HL-60/S4 (cell line): ENCODE results near the gene RTL10.

Source experiments
- in situ Hi-C: fragments of 300-500 bp; cut with MboI; formaldehyde crosslinking; loops from 2 replicates; pipeline ENCODE4 v1.14.3; 2022; ENCODE audit warnings: low sequenced_read_pairs

The RTL10 gene

GRCh38 chr22:19876941-19877625, 22.4 kb upstream of the RTL10 start:
- in situ Hi-C loops, result no loop called here

GRCh38 chr22:19876314-19876940, 21.8 kb upstream of the RTL10 start:
- in situ Hi-C loops, result no loop called here

GRCh38 chr22:19875531-19876313, 21.0 kb upstream of the RTL10 start:
- in situ Hi-C loops, result no loop called here

GRCh38 chr22:19875061-19875530, 20.4 kb upstream of the RTL10 start:
- in situ Hi-C loops, result no loop called here

- in situ Hi-C loops, result no loop called here
Observed at GRCh38 chr22:19874307-19875060, 19.8 kb upstream of the RTL10 start.

- in situ Hi-C loops, result no loop called here
Observed at GRCh38 chr22:19873960-19874306, 19.3 kb upstream of the RTL10 start.

- in situ Hi-C loops, result no loop called here
Observed at GRCh38 chr22:19873138-19873959, 18.7 kb upstream of the RTL10 start.

- in situ Hi-C loops, result no loop called here
Observed at GRCh38 chr22:19872779-19873137, 18.1 kb upstream of the RTL10 start.

GRCh38 chr22:19871845-19872778, 17.4 kb upstream of the RTL10 start:
- in situ Hi-C loops, result no loop called here

- in situ Hi-C loops, result no loop called here
Observed at GRCh38 chr22:19871023-19871844, 16.6 kb upstream of the RTL10 start.

- in situ Hi-C loops, result no loop called here
Observed at GRCh38 chr22:19870153-19871022, 15.7 kb upstream of the RTL10 start.

GRCh38 chr22:19869497-19870152, 15.0 kb upstream of the RTL10 start:
- in situ Hi-C loops, result no loop called here

- in situ Hi-C loops, result no loop called here
Observed at GRCh38 chr22:19868773-19869471, 14.2 kb upstream of the RTL10 start.

- in situ Hi-C loops, result no loop called here
Observed at GRCh38 chr22:19868333-19868732, 13.7 kb upstream of the RTL10 start.

- in situ Hi-C loops, result no loop called here
Observed at GRCh38 chr22:19867617-19868016, 12.9 kb upstream of the RTL10 start.

- in situ Hi-C loops, result no loop called here
Observed at GRCh38 chr22:19866665-19867009, 12.0 kb upstream of the RTL10 start.
